Loucy (cell line): Measurements from ENCODE around the gene VSTM1.

ENCODE experiments used
- H2AFZ ChIP-seq: fragments of 200-600 bp; sonication (generic); 2 replicates; pipeline ENCODE4 v1.6.0; 2016; ENCODE audit warnings: antibody characterized with exemption, mild to moderate bottlenecking, low read length, moderate library complexity
- H3F3A ChIP-seq: fragments of 200-600 bp; 2 replicates; pipeline ENCODE4 v1.6.0; 2016; ENCODE audit warnings: antibody characterized with exemption, low read depth, mild to moderate bottlenecking
- H3K27me3 ChIP-seq: fragments of 200-600 bp; sonication (generic); 2 replicates; pipeline ENCODE4 v1.6.1; 2014; ENCODE audit warnings: low read length, mild to moderate bottlenecking; ENCODE audit not compliant: insufficient read depth, poor library complexity, severe bottlenecking
- H3K36me3 ChIP-seq: fragments of 200-600 bp; sonication (generic); 2 replicates; pipeline ENCODE4 v1.6.1; 2016; ENCODE audit warnings: low read length; ENCODE audit not compliant: insufficient read depth
- H3K4me1 ChIP-seq: fragments of 200-600 bp; sonication (generic); 2 replicates; pipeline ENCODE4 v1.5.1; 2014; ENCODE audit warnings: low read length, mild to moderate bottlenecking; ENCODE audit not compliant: insufficient read depth, poor library complexity, severe bottlenecking
- H3K4me2 ChIP-seq: fragments of 200-600 bp; sonication (generic); 2 replicates; pipeline ENCODE4 v1.6.0; 2014; ENCODE audit warnings: antibody characterized with exemption, low read length, low read depth, mild to moderate bottlenecking; ENCODE audit not compliant: poor library complexity, severe bottlenecking
- H3K4me3 ChIP-seq: fragments of 200-600 bp; sonication (generic); 2 replicates; pipeline ENCODE4 v1.5.1; 2014; ENCODE audit warnings: low read length, mild to moderate bottlenecking, mixed read lengths; ENCODE audit not compliant: poor library complexity, severe bottlenecking
- H3K79me2 ChIP-seq: fragments of 200-600 bp; sonication (generic); 2 replicates; pipeline ENCODE4 v1.6.1; 2014; ENCODE audit warnings: low read length; ENCODE audit not compliant: insufficient read depth
- H3K9ac ChIP-seq: fragments of 200-600 bp; sonication (generic); 2 replicates; pipeline ENCODE4 v1.6.0; 2014; ENCODE audit warnings: mild to moderate bottlenecking, low read depth, low read length, moderate library complexity; ENCODE audit not compliant: poor library complexity, severe bottlenecking
- H3K9me2 ChIP-seq: fragments of 200-600 bp; sonication (generic); replicated peaks from 2 replicates; pipeline ENCODE4 v1.6.1; 2016; ENCODE audit warnings: low read depth, low read length, mixed read lengths
- H3K9me3 ChIP-seq: fragments of 200-600 bp; sonication (generic); 2 replicates; pipeline ENCODE4 v1.6.1; 2014; ENCODE audit warnings: mild to moderate bottlenecking, antibody characterized with exemption, low read length, low read depth; ENCODE audit not compliant: insufficient read depth
- H4K20me1 ChIP-seq: fragments of 200-600 bp; sonication (generic); 2 replicates; pipeline ENCODE4 v1.6.0; 2014; ENCODE audit warnings: antibody characterized with exemption, low read length, mild to moderate bottlenecking; ENCODE audit not compliant: insufficient read depth, poor library complexity, severe bottlenecking
- EZH2phosphoT487 ChIP-seq: fragments of 200-600 bp; IDR thresholded peaks from 2 replicates; pipeline ENCODE4 v1.6.1; 2018; ENCODE audit warnings: antibody characterized with exemption, mild to moderate bottlenecking, moderate library complexity, borderline replicate concordance
- TF ChIP-seq, protein P1 (sequence below): fragments of 200-600 bp; sonication (generic); conservative IDR thresholded peaks from 2 replicates; pipeline ENCODE4 v1.5.1; 2014; ENCODE audit warnings: mild to moderate bottlenecking, antibody characterized with exemption, low read length

The VSTM1 gene

DNA sequence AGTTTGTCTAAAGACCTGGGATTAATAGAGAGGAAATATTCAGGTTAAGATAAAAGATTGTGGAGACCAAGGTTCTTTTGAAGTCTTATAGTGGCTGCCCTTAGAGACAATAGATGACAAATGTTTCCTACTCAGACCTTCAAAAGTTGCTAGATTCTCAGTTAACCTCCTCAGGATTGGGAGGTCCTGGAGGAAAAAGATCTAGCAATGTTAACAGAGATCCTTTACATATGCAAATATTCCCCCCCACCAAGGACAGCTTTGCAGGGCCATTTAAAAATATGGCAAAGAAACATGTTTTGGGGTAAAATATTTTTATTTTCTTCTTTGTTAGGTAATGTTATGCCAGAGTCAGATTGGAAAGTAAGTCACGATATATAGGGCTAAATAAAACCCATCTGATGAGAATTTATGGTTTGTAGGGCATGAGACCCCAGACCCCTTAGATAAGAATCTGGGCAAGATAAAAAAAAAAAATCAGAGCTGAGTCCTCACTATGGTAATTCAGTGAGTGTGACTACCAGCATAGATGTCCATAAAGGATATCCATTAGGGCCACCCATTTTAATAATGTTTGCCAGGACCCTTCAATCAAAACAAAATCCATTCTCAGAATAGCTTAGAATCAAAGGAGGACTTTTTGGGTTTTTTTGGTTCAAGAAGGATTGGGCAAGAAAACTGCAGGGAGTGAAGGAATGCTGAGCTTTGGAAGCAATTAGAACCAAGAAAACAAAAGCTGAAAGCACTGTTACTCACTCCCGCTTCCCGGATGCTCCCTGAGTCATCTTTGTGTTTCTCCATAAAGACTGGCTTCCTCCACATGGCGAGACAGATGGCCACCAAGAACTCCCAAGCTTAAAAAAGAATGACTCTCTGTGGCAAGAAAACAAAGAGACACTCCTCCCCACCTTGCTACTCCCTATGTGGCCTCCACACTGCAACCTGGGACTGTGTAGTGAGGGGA lies 28.2 kb downstream of the VSTM1 start:
- H2AFZ ChIP-seq = no peak overlapping the region
- no peak overlapping the region for H3K4me3 ChIP-seq
- H3K9me3 ChIP-seq = no peaks in the 10 kb centered on the region
- H3K9me2 ChIP-seq = no peaks in the 10 kb centered on the region
- TF ChIP-seq, protein P1, sequence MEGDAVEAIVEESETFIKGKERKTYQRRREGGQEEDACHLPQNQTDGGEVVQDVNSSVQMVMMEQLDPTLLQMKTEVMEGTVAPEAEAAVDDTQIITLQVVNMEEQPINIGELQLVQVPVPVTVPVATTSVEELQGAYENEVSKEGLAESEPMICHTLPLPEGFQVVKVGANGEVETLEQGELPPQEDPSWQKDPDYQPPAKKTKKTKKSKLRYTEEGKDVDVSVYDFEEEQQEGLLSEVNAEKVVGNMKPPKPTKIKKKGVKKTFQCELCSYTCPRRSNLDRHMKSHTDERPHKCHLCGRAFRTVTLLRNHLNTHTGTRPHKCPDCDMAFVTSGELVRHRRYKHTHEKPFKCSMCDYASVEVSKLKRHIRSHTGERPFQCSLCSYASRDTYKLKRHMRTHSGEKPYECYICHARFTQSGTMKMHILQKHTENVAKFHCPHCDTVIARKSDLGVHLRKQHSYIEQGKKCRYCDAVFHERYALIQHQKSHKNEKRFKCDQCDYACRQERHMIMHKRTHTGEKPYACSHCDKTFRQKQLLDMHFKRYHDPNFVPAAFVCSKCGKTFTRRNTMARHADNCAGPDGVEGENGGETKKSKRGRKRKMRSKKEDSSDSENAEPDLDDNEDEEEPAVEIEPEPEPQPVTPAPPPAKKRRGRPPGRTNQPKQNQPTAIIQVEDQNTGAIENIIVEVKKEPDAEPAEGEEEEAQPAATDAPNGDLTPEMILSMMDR = no peak
- TF ChIP-seq EZH2phosphoT487 = no peak
- no peak overlapping the region for H3K4me2 ChIP-seq
- no peaks in the 10 kb centered on the region for H3K79me2 ChIP-seq
- H3F3A ChIP-seq = no peaks in the 10 kb centered on the region
- no peaks in the 10 kb centered on the region for H3K27me3 ChIP-seq
- H3K36me3 ChIP-seq = no peaks in the 10 kb centered on the region
- H3K4me1 ChIP-seq = no peaks in the 10 kb centered on the region
- H3K9ac ChIP-seq = no peak overlapping the region
- H4K20me1 ChIP-seq = no peaks in the 10 kb centered on the region

DNA sequence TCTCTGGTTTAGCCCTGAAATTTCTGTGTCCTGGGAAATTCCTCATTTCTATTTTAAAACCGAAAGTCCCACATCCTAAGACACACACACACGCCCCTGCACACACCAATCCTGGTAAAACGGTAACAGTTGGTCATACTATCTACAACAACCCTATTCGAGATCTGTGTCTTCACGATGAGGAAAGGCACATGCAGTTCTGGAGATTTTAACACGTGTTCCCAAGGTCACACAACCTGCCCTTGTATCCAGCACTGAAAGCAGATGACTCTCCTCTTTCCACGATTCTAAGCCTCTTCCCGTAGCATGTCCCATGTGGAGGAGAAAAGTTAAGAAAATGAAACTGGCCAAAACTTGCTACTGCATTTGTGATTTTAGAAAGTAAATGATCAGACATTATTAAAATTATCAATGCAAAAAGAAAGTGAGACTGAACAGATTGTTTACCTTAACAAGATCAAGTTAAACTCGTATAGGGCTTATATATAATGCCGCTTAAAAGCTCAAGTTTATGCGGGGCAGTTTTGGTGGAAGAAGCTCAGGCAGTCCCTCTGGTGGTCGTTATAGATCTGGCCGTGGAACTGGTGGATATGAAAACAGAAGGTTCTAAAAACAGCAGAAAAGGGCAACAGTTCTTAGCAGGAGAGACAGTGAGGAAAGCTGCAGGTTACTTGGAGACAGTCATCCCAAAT lies 32.7 kb downstream of the VSTM1 start:
- Histone ChIP-seq H3K4me3 (peak overlapping the region; percentile 32), H2AFZ (peak overlapping the region; percentile 71), H3K9me2 (no peaks in the 10 kb centered on the region), H3K9me3 (no peaks in the 10 kb centered on the region), H3F3A (no peaks in the 10 kb centered on the region), H3K27me3 (no peaks in the 10 kb centered on the region), H3K4me1 (no peaks in the 10 kb centered on the region), H3K4me2 (peak overlapping the region; percentile 50), H4K20me1 (no peaks in the 10 kb centered on the region), H3K36me3 (no peaks in the 10 kb centered on the region), H3K79me2 (no peaks in the 10 kb centered on the region), H3K9ac (no peak overlapping the region)
- TF ChIP-seq, protein P1 = peak; percentile 63
- TF ChIP-seq EZH2phosphoT487 = no peak

DNA sequence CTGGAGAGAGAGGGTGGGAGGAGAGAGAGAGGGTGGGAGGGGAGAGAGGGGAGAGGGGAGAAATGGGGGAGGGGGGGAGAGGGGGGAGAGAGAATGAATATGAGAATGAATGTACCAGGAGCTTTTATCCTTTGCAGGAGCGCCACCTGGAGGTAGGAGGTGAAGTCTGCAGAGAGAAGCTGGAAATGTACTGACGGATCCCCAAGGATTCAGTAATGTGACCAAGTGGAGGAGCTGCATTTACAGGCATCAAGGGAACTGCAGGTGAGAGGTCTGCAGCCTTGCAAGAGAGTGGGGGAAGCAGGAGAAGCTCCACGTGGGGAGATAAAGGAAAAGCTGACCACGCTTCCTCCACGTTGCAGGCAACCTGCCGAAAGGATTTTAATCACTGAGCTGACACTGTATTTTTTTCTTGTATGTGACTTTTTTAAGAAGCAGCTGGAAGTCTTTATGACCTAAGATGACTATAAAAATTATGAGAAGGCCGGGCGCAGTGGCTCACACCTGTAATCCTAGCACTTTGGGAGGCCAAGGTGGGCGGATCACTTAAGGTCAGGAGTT lies 33.7 kb downstream of the VSTM1 start:
- Histone ChIP-seq H3K36me3 (no peaks in the 10 kb centered on the region), H3K27me3 (no peaks in the 10 kb centered on the region), H3K9ac (no peak overlapping the region), H3K4me1 (no peaks in the 10 kb centered on the region), H4K20me1 (no peaks in the 10 kb centered on the region), H3K4me3 (no peak overlapping the region), H3F3A (no peaks in the 10 kb centered on the region), H3K79me2 (no peaks in the 10 kb centered on the region), H3K4me2 (no peak overlapping the region), H3K9me2 (no peaks in the 10 kb centered on the region), H3K9me3 (no peaks in the 10 kb centered on the region), H2AFZ (no peak overlapping the region)
- TF ChIP-seq, protein P1 = peak; percentile 73
- TF ChIP-seq EZH2phosphoT487 = no peak
